ENCODE measurements around the gene NKAIN4. TPM values are rescaled to one million over a fixed set of nuclear protein-coding genes. Genes with fewer than 3 reads are reported as not detected.

NKAIN4 gene
- total RNA-seq, 1 donor from 2014 or later, result not detected

DNA sequence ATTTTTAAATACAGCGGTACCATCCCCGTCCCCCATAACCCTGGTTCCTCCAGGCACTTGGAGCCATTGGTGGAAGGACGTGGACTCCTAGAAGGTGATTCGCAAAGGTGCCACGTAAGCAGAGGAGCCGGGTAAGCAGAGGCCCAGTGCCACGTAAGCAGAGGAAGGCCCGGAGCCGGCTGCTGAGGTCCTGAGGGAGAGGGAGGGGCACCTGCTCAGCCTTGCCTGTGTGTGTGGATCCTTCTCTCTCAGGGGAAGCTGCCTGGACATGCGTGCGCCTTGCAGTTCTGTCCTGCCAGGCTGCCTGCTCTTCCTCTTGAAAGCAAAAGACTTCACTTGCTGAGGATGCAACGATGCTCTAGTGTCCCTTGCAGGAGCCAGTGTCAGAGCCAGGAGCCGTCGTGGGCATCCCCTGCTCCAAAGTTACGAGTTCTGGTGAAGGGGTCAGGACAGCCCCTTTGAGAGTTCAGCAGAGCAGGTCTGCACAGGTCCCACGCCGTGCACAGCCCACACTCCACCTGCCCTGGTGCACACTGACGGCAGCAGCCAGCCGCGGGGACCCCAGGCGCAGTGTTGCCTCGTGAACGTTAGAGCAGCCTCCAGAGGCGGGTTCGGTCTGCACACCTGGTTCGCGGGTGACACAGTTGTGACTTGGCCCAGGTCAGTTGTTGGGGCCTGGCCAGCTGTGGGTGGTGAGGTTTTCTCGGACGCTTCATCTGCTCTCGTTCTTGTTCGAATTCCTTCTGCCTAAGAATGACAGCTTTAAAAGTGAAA is 1.9 kb upstream of the NKAIN4 start:
- Mint-ChIP-seq H3K4me1 (peaks cover 14% of the 10 kb centered on the region), H3K4me3 (no peak overlapping the region), H3K9me3 (no peaks in the 10 kb centered on the region), H3K27ac (no peak overlapping the region), H3K27me3 (peaks cover 33% of the 10 kb centered on the region), H3K36me3 (ENCODE audit: low read depth) (no peaks in the 10 kb centered on the region)
- POLR2A ChIA-PET, result no interaction called here
- intact Hi-C loops (cut with micrococcal nuclease), result loop anchor here (10.0 kb wide), 1 partner anchor 201 kb away; no protein-coding TSS in a partner anchor
- CTCF ChIA-PET, result interaction anchor here (0.9 kb wide), 1 partner anchor 33 kb away, joined by 3 read pairs; no protein-coding TSS in a partner anchor
- TF ChIP-seq, protein P1, sequence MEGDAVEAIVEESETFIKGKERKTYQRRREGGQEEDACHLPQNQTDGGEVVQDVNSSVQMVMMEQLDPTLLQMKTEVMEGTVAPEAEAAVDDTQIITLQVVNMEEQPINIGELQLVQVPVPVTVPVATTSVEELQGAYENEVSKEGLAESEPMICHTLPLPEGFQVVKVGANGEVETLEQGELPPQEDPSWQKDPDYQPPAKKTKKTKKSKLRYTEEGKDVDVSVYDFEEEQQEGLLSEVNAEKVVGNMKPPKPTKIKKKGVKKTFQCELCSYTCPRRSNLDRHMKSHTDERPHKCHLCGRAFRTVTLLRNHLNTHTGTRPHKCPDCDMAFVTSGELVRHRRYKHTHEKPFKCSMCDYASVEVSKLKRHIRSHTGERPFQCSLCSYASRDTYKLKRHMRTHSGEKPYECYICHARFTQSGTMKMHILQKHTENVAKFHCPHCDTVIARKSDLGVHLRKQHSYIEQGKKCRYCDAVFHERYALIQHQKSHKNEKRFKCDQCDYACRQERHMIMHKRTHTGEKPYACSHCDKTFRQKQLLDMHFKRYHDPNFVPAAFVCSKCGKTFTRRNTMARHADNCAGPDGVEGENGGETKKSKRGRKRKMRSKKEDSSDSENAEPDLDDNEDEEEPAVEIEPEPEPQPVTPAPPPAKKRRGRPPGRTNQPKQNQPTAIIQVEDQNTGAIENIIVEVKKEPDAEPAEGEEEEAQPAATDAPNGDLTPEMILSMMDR (IDR thresholded peaks at IDR 0.05), result no peak
- no peak for DNase-seq
- ATAC-seq (ENCODE audit: low read depth), result no peak

DNA sequence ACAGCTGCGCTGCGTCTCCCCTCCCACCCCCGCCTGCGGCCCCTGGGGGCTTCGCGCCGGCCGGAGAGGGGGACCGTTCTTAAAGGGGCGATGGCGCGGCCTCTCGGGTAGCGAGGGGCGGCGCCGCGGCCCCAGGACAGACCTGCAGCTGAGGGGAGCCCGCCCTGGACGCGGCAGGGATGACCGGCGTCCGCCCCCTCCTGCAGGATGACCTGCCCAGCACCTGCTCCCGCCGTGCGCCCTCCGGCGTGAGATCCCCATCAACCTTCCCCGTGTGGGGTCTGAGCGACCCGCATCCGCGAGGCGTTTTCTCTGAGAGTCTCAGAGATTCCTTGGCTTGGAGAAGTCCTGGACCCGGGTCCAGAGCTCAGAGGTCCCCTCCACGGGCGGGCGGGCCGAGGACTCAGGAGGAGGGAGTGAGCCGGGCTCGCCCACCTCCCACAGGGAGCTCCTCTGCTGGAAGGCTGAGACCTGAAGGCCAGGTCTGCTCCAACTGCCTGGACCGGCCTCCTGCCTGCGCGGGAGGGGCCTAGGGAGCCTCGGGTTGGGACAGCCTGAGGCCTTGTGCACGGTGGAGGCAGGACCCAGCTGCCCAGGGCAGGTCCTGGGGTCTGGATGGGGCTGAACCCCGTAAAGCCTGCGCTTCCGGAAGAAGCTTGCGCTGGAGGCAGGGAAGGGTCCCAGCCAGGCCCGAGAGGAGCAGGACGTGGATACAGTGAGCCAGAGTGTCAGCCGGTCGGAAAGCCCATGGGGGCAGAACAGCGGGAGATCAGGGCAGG is 532 bp upstream of the NKAIN4 start:
- peaks cover 14% of the 10 kb centered on the region for H3K4me1 Mint-ChIP-seq
- H3K36me3 Mint-ChIP-seq (ENCODE audit: low read depth), result no peaks in the 10 kb centered on the region
- DNase-seq (no peak), ATAC-seq (ENCODE audit: low read depth) (no peak)
- H3K9me3 Mint-ChIP-seq, result no peaks in the 10 kb centered on the region
- H3K4me3 Mint-ChIP-seq, result no peak overlapping the region
- intact Hi-C loops (cut with micrococcal nuclease), result loop anchor here (5.0 to 10.0 kb wide), 2 partner anchors 72 to 200 kb away; no protein-coding TSS in a partner anchor
- CTCF ChIA-PET, result no interaction called here
- no peak overlapping the region for H3K27ac Mint-ChIP-seq
- peaks cover 36% of the 10 kb centered on the region for H3K27me3 Mint-ChIP-seq
- POLR2A ChIA-PET, result no interaction called here
- TF ChIP-seq, protein P1 (IDR thresholded peaks at IDR 0.05), result no peak

DNA sequence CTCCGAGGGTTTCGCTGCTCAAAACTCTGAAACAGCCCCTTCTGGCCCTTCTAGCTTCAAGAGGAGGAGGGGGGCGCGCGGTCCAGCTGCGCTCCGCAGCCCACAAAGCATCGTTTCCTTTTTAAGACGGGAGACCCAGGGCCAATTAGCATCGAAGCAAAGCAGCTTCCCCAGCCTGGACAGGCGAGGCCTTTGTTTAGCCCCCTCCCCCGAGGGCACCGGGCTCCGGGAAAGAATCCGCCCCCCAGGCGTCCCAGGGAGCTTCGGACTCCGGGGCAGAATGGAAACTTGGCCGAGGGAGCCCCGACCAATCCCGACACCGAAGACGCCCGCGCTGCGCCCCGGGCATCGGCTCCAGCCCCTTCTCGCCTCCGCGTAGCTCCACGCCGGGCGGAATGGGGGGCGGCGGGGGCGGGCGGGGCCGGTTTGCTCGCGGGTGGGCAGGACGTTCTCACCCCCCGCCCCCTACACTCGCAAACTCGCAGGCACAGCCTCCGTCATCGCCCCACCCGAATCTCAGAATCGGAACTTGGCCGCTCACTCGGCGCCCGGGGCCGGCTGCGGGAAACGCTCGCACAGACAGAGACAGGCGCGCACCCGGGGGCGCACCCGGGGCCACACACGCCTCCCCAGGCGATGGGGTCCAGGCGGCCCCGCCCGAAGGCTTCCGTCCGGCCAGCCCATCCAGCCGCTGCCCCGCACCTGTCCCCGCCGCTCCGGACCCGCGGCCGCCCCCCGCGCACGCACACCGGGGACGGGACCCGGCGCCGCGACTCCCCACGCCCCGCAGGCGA is 628 bp downstream of the NKAIN4 start:
- ATAC-seq (ENCODE audit: low read depth) (no peak), DNase-seq (no peak)
- TF ChIP-seq, protein P1 (IDR thresholded peaks at IDR 0.05), result no peak
- peaks cover 41% of the 10 kb centered on the region for H3K27me3 Mint-ChIP-seq
- H3K36me3 Mint-ChIP-seq (ENCODE audit: low read depth), result no peaks in the 10 kb centered on the region
- no peak overlapping the region for H3K27ac Mint-ChIP-seq
- H3K9me3 Mint-ChIP-seq, result no peaks in the 10 kb centered on the region
- CTCF ChIA-PET, result no interaction called here
- peaks cover 14% of the 10 kb centered on the region for H3K4me1 Mint-ChIP-seq
- peak overlapping the region; percentile 64 for H3K4me3 Mint-ChIP-seq
- POLR2A ChIA-PET, result no interaction called here
- intact Hi-C loops (cut with micrococcal nuclease), result loop anchor here (5.0 to 10.0 kb wide), 2 partner anchors 71 to 199 kb away; no protein-coding TSS in a partner anchor

DNA sequence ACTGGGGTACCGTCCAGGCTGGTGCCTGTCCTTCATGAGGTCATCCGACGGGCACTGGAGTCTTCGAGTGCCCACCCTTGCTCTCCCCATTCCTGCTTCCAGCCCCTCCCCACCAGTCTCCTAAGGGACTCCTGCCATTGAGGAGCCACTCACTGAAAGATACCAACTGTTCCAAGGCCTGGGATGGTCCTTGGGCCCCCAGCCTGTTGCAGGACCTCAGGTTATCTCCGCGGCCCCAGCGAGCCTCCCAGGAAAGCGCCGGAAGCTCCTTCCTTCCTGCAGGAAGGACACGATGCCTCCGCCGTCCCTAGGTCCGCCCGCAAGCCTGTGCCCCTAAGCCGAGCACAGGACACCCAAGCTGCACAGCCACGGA is 1.2 kb downstream of the NKAIN4 start:
- CTCF ChIA-PET, result no interaction called here
- peaks cover 43% of the 10 kb centered on the region for H3K27me3 Mint-ChIP-seq
- intact Hi-C loops (cut with micrococcal nuclease), result loop anchor here (5.0 to 10.0 kb wide), 2 partner anchors 71 to 198 kb away; no protein-coding TSS in a partner anchor

More for the DNA sequence above, 1.2 kb downstream of the NKAIN4 start:
- ATAC-seq (ENCODE audit: low read depth) (no peak), DNase-seq (no peak)
- POLR2A ChIA-PET, result no interaction called here
- no peak overlapping the region for H3K27ac Mint-ChIP-seq
- H3K36me3 Mint-ChIP-seq (ENCODE audit: low read depth), result no peaks in the 10 kb centered on the region
- H3K4me1 Mint-ChIP-seq, result peaks cover 14% of the 10 kb centered on the region
- TF ChIP-seq, protein P1 (IDR thresholded peaks at IDR 0.05), result no peak
- H3K9me3 Mint-ChIP-seq, result no peaks in the 10 kb centered on the region
- H3K4me3 Mint-ChIP-seq, result peak overlapping the region; percentile 64

Measured in activated B cell treated with CpG ODN at 0.5 μM for 24 hours (primary cell).